ENCODE results near the gene CLDN1.

GRCh38 chr3:190269101-190269500, 53.1 kb downstream of the CLDN1 start:
- TF ChIP-seq, protein P1, sequence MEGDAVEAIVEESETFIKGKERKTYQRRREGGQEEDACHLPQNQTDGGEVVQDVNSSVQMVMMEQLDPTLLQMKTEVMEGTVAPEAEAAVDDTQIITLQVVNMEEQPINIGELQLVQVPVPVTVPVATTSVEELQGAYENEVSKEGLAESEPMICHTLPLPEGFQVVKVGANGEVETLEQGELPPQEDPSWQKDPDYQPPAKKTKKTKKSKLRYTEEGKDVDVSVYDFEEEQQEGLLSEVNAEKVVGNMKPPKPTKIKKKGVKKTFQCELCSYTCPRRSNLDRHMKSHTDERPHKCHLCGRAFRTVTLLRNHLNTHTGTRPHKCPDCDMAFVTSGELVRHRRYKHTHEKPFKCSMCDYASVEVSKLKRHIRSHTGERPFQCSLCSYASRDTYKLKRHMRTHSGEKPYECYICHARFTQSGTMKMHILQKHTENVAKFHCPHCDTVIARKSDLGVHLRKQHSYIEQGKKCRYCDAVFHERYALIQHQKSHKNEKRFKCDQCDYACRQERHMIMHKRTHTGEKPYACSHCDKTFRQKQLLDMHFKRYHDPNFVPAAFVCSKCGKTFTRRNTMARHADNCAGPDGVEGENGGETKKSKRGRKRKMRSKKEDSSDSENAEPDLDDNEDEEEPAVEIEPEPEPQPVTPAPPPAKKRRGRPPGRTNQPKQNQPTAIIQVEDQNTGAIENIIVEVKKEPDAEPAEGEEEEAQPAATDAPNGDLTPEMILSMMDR (conservative IDR thresholded peaks at IDR 0.05; ENCODE audit: low read depth, low read length), result no peak
- TF ChIP-seq ELK1 (IDR thresholded peaks at IDR 0.05; ENCODE audit: borderline replicate concordance, low read depth, low read length) (no peak), CHD1 (IDR thresholded peaks at IDR 0.05; ENCODE audit: low read depth, low read length) (no peak), POLR2A (IDR thresholded peaks at IDR 0.05; ENCODE audit: low read depth, low read length) (no peak)
- TF ChIP-seq, protein P2, sequence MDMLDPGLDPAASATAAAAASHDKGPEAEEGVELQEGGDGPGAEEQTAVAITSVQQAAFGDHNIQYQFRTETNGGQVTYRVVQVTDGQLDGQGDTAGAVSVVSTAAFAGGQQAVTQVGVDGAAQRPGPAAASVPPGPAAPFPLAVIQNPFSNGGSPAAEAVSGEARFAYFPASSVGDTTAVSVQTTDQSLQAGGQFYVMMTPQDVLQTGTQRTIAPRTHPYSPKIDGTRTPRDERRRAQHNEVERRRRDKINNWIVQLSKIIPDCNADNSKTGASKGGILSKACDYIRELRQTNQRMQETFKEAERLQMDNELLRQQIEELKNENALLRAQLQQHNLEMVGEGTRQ (IDR thresholded peaks at IDR 0.05; ENCODE audit: low read depth, low read length), result no peak

Data from IMR-90 (cell line).